SK-MEL-5 (cell line): ENCODE results near the gene MGAT4A. TPM values are rescaled to one million over a fixed set of nuclear protein-coding genes. Genes with fewer than 3 reads are reported as not detected.

Experiments used
- DNase-seq: peaks from one replicate; pipeline ENCODE4 v3.0.0-alpha.2; 2016; ENCODE audit warnings: low read depth, low spot score
- in situ Hi-C: cut with HindIII; loops from 2 replicates; pipeline ENCODE4 v1.10.0; 2016; ENCODE audit warnings: low sequenced_read_pairs, high pct_unique_total_duplicates, low pct_unique_long_range_greater_than_20kb
- total RNA-seq: library from RNA; depleted of rRNA; stranded (reverse); fragments of >200 nt; shearing (Covaris generic); gene quantifications from 2 replicates; pipeline ENCODE4 v1.2.3, GENCODE V29; 2014; rRNA removed

Gene MGAT4A
- total RNA-seq, 1 experiment from 2014 or later, result 16.3 TPM

DNA sequence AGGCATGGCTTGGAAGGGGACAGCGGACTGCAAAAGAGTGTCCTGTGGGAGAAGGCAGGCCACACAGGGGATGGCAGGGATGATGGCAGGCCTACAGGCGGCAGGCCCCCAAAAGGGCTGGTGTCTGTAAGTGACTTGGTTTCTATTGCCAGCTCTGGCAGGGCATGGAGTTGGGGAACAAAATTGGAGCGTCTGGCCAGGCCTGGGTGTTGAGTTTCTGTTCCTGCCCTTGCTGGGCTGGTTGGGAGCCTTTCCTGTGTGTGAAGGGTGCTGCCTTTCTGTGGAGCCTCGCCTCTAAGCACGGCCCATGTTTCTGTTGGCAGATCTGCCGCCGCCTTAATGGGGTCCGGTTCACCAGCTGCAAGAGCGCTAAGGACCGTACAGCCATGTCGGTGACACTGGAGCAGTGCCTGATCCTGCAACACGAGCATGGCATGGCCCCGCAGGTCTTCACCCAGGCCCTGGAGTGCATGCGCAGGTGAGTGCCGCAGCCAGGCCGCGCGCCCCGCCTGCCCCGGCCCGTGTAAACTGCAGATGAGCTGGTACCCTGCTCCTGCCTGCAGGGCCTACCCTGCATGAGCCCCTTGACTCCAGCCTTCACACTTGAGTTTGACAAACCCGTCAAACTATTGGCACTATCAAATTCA is 154.1 kb downstream of the MGAT4A start:
- in situ Hi-C loops, result no loop called here
- no peak for DNase-seq

DNA sequence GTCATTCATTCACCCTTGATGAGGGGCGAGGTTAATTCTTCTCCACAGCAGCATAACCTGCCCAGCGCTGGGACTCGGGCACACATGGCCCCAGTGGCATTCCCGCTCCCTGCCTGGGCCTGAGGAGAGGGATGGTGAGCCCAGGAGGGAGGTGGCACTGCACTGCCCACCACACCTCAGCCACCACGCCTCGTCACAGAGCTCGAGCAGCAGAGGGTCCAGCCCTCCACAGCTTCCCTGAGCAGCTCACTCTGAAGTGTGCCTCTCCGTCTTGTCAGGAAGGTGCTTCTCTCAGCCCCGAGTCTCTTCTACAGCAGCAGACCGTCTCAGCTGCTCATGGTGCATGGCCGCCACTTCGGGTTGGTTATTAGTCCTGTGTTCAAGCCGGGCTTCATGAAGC is 157.5 kb downstream of the MGAT4A start:
- in situ Hi-C loops, result no loop called here
- no peak for DNase-seq

DNA sequence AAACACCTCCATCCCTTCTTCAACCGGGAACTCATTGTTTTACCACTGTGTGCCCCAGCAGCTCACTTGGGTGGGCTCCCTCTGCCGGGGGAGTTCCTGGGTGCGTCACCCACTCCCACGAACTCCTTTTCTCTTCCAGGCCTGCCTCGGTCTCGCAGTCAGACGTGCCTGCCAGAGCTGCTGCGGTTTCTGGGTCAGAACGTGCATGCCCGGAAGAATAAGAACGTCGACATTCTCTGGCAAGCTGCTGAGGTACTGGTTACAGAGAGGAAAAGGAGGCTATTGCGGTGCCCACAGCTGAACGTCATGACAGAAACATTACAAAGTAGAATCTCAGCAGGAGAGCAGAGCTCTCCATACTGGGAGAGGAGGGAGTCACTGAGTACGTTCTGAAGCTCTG is 158.3 kb downstream of the MGAT4A start:
- in situ Hi-C loops, result no loop called here
- no peak for DNase-seq

DNA sequence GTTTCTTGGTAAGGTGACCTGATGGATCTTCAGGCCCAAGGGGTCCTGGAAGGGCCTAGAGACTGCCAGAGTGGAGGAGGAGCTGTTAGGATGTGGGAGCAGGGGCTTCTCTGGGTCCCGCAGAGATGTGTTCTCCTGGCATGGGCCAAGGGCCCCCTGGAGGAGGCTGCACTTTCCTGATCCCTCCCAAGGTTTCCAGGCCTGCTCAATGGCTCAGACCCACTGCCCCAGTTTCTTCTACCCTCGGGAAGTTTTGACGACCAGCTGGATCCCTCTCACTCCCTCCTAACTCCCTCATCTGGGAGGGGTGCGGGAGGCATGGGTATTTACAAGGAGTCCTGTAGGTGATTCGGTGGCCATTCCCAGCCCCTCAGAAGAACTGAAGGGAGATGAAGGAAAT is 158.7 kb downstream of the MGAT4A start:
- in situ Hi-C loops, result no loop called here
- DNase-seq, result no peak

DNA sequence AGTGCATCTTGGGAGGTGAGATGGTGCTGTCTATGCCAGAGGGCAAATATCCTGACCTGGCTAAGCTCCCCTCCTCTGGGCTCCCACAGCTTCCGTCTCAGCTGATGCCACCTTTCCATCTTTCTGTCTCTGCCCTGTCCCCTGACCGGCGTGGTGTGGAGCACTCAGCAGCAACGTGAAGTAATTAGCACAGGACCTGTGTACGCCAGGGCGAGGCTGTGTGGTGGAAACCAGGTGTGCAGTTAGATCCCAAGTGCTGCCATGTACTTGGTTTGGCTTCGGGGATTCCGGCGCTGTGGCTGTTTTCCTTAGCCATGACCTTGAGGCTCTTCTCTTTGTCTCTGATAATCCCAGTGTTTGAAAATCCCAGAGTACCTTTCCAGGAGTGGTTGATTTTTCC is 159.1 kb downstream of the MGAT4A start:
- DNase-seq, result no peak
- in situ Hi-C loops, result no loop called here

DNA sequence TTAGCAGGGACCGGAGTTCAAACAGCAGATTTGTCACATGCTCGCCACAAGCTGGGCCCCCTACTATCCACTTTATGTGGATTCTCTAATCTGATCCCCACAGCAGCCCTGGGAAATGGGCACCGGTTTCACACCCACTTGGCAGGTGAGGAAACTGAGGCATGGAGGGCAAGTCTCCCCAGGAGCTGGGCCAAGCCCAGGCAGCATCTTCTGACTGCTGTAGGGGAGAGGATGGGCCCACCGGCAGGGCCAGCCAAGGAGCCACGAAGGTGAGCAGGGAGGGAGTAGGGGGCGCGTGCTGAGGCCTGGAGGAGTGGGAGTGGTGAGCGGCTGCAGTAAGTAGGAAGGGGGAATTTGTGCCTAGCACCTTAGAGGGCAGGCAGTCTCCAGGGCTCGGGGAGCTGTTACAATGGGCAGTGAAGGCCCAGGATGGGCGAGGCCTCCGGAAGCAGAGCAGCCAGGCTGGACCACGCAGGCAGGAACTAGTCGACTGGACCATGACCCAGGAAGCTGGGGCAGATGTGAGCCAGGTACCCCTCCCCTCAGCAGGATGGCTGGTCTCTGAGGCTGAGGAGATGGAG is 159.7 kb downstream of the MGAT4A start:
- in situ Hi-C loops, result no loop called here
- no peak for DNase-seq

DNA sequence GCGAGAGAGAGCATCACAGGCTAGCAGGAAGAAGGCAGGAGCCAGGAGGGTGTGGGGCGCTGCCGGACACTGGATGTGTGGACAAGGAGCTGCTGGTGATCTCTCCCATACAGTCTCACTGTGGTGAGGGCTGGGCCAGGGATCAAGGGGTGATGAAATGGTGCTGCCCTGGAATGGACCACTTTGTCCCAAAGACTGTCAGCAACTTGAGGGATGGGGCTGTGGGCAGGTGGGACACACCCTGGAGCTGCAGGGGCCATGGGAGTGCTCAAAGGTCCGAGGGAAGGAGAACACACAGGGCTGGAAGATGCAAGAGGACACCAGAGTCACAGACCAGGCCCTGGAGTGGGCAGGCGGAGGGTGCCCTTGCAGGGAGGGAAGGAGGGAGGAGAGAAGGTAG is 160.6 kb downstream of the MGAT4A start:
- DNase-seq, result no peak
- in situ Hi-C loops, result no loop called here

DNA sequence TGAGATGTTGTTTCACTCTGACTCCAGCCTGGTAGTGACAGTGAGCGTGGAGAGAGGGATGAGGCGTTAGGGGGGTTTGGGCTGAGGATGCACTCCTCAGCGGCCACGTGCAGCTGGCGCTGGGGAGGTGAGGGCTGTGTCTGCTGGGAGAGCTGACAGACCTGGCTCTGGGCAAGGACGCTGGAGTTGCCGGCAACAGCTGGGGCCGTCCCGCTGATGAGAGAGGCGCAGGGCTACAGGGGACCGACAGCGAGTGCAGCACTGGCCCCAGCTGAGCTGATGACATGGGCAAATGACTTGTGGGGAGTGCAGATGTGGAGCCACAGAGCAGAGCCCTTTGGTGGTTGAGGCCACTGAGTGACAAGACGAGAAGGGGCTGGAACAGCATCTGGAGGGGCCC is 161.0 kb downstream of the MGAT4A start:
- in situ Hi-C loops, result no loop called here
- DNase-seq, result no peak

DNA sequence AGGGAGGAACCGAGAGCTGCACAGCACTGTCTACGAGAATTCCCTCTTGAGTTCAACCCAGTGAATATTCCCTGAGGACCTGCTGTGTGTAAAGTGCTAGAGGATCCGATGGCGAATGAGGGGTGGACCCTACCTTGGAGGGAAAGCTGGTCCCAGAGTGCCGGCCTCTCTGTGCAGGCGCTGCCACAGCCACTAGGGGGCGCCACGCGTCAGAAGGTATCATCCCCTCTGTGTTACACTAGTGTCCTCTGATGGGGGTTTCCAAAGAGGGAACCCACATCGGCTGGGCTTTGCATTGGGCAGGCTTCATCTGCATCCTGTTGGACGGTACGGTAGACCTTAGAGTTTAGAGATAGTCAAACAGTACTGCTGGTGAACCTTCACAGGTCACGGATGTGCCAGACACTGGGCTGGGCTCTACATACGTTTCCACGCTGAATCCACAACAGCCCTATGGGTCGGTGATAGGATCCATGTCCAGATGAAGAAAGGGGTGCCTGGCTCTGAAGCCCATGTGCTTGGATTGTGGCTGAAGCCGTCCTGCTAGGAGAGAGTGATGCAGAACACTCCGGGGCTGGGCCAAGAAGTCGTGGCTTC is 161.6 kb downstream of the MGAT4A start:
- DNase-seq, result peak; percentile 49
- in situ Hi-C loops, result no loop called here

Other genes starting within 250 kb of the MGAT4A start
- 45.0 and 46.4 TPM in 2 replicates for gene COA5, start 122.6 kb downstream of the MGAT4A start, total RNA-seq
- 64.5 and 72.6 TPM in 2 replicates for gene UNC50, start 122.5 kb downstream of the MGAT4A start, total RNA-seq
- 0.95 and 1.0 TPM in 2 replicates for gene CRACDL, start 205.1 kb upstream of the MGAT4A start, total RNA-seq